ENCODE measurements around the gene ZNF17. TPM values are rescaled to one million over a fixed set of nuclear protein-coding genes. Genes with fewer than 3 reads are reported as not detected.

ZNF17 gene
- total RNA-seq, 1 donor from 2014 or later = 8.6 TPM

GRCh38 chr19:57421037-57421436 lies 10.1 kb downstream of the ZNF17 start:
- no peak for DNase-seq (ENCODE audit: low spot score)

- DNase-seq (ENCODE audit: low spot score) = no peak
Measured at GRCh38 chr19:57434386-57435061, 23.6 kb downstream of the ZNF17 start.

- DNase-seq (ENCODE audit: low spot score) = peak; percentile 97
Measured at GRCh38 chr19:57435062-57435978, 24.4 kb downstream of the ZNF17 start, which contains the start of gene ZNF749. Gene ZNF749 (plus strand): TSS chr19:57435325. CDS start chr19:57435579, 254 bp downstream.

- no peak for DNase-seq (ENCODE audit: low spot score)
Measured at GRCh38 chr19:57436417-57436816, 25.5 kb downstream of the ZNF17 start.

- DNase-seq (ENCODE audit: low spot score) = no peak
Measured at GRCh38 chr19:57437931-57438330, 27.0 kb downstream of the ZNF17 start.

- no peak for DNase-seq (ENCODE audit: low spot score)
Measured at GRCh38 chr19:57438925-57439324, 28.0 kb downstream of the ZNF17 start.

- no peak for DNase-seq (ENCODE audit: low spot score)
Measured at GRCh38 chr19:57441979-57442752, 31.2 kb downstream of the ZNF17 start.

GRCh38 chr19:57443121-57443696 lies 32.2 kb downstream of the ZNF17 start:
- DNase-seq (ENCODE audit: low spot score) = no peak

- DNase-seq (ENCODE audit: low spot score) = no peak
Measured at GRCh38 chr19:57452307-57452706, 41.3 kb downstream of the ZNF17 start.

GRCh38 chr19:57465680-57466381 lies 54.9 kb downstream of the ZNF17 start:
- no peak for DNase-seq (ENCODE audit: low spot score)

GRCh38 chr19:57466489-57466888 lies 55.5 kb downstream of the ZNF17 start:
- no peak for DNase-seq (ENCODE audit: low spot score)

Other genes with a start within 250 kb of the ZNF17 start
- gene DUXA, start 243.7 kb upstream of the ZNF17 start, total RNA-seq = not detected
- 33.4 TPM for gene ZNF264, start 219.7 kb upstream of the ZNF17 start, total RNA-seq
- gene AURKC, start 180.1 kb upstream of the ZNF17 start, total RNA-seq = 2.0 TPM
- 16.3 TPM for gene ZNF805, start 170.5 kb upstream of the ZNF17 start, total RNA-seq
- 50.3 TPM for gene ZNF460, start 130.7 kb upstream of the ZNF17 start, total RNA-seq
- gene ZNF543, start 90.7 kb upstream of the ZNF17 start, total RNA-seq = 5.3 TPM
- gene ZNF304, start 59.9 kb upstream of the ZNF17 start, total RNA-seq = 7.4 TPM
- 10.3 TPM for gene TRAPPC2B, start 47.6 kb upstream of the ZNF17 start, total RNA-seq
- gene ZNF547, start 47.6 kb upstream of the ZNF17 start, total RNA-seq = 2.2 TPM
- gene ZNF548, start 21.3 kb upstream of the ZNF17 start, total RNA-seq = 13.9 TPM
- gene ZNF749, start 24.2 kb downstream of the ZNF17 start, total RNA-seq = 12.1 TPM
- gene VN1R1, start 46.0 kb downstream of the ZNF17 start, total RNA-seq = 0.64 TPM
- gene ZNF772, start 66.4 kb downstream of the ZNF17 start, total RNA-seq = 7.6 TPM
- gene ZNF419, start 76.6 kb downstream of the ZNF17 start, total RNA-seq = 7.8 TPM
- 7.0 TPM for gene ZNF773, start 88.8 kb downstream of the ZNF17 start, total RNA-seq
- 4.7 TPM for gene ZNF549, start 116.2 kb downstream of the ZNF17 start, total RNA-seq
- 9.3 TPM for gene ZNF550, start 148.7 kb downstream of the ZNF17 start, total RNA-seq
- gene ZNF416, start 167.8 kb downstream of the ZNF17 start, total RNA-seq = 4.5 TPM
- 2.4 TPM for gene ZIK1, start 173.0 kb downstream of the ZNF17 start, total RNA-seq
- gene ZNF530, start 188.7 kb downstream of the ZNF17 start, total RNA-seq = 3.0 TPM
- 10.2 TPM for gene ZNF134, start 203.1 kb downstream of the ZNF17 start, total RNA-seq
- 6.8 TPM for gene ZNF211, start 222.0 kb downstream of the ZNF17 start, total RNA-seq